Gastroesophageal sphincter (tissue), 4 donors: Measurements from ENCODE around the gene KRT85. TPM values are rescaled to one million over a fixed set of nuclear protein-coding genes. Genes with fewer than 3 reads are reported as not detected.

Source experiments
- ATAC-seq: fragments of 150-250 bp; one replicate; pipeline ENCODE4 v1.9.1; 2016; ENCODE audit warnings: mild to moderate bottlenecking, moderate library complexity
- H3K27ac ChIP-seq, 4 donors: fragments of 200-600 bp; sonication (generic) in 3 of 4; 1 replicate in 3 of 4; 2 replicates in 1 of 4; pipeline ENCODE4 v1.5.1; 2016 to 2019
- H3K27me3 ChIP-seq: fragments of 200-600 bp; sonication (generic); one replicate; pipeline ENCODE4 v1.5.1; 2019
- H3K36me3 ChIP-seq, 2 donors: fragments of 200-600 bp; sonication (generic); one replicate each; pipeline ENCODE4 v1.5.1; 2019; ENCODE audit warnings: control low read depth in 1 of 2
- H3K4me1 ChIP-seq, 3 donors: fragments of 200-600 bp; sonication (generic); 1 replicate in 2 of 3; 2 replicates in 1 of 3; pipeline ENCODE4 v1.5.1; 2016 to 2019; ENCODE audit warnings: control low read depth in 2 of 3
- H3K4me3 ChIP-seq, 2 donors: fragments of 200-600 bp; sonication (generic); one replicate each; pipeline ENCODE4 v1.5.1; 2019; ENCODE audit warnings: mild to moderate bottlenecking in 1 of 2, moderate library complexity in 1 of 2
- H3K9me3 ChIP-seq, 3 donors: fragments of 200-600 bp; sonication (generic); one replicate each; pipeline ENCODE4 v1.5.1; 2017 to 2019; ENCODE audit warnings: control low read depth in 2 of 3
- EP300 ChIP-seq: sonication (generic); formaldehyde crosslinking; IDR thresholded peaks from one replicate; pipeline ENCODE4 v1.6.1; 2017; ENCODE audit warnings: antibody characterized with exemption, mild to moderate bottlenecking
- POLR2A ChIP-seq, 2 donors: fragments of 450-650 bp; IDR thresholded peaks; one replicate each; pipeline ENCODE4 v1.6.1; 2017; ENCODE audit warnings: antibody characterized with exemption in 2 of 2, mild to moderate bottlenecking in 2 of 2, moderate library complexity in 1 of 2
- POLR2AphosphoS5 ChIP-seq: sonication (generic); formaldehyde crosslinking; IDR thresholded peaks from one replicate; pipeline ENCODE4 v1.6.1; 2017; ENCODE audit warnings: antibody characterized with exemption
- WGBS, 2 donors: methylation state at CpG; one replicate each; pipeline ENCODE4 v1.1.5; 2018; ENCODE audit warnings: low coverage in 1 of 2; 5-methylcytosine and 5-hydroxymethylcytosine counted together
- total RNA-seq, 4 donors: library from RNA; depleted of rRNA; stranded (reverse); fragments of >200 nt; gene quantifications; one replicate each; pipeline ENCODE4 v1.1.0, GENCODE V29; 2016
- TF ChIP-seq, protein P1 (sequence below), 4 experiments: fragments of 200-600 bp in 2 of 4; fragments of 450-650 bp in 2 of 4; sonication (generic) in 1 of 4; IDR thresholded peaks; one replicate each; pipeline ENCODE4 v1.5.1; 2017 to 2019; ENCODE audit warnings: antibody characterized with exemption in 4 of 4, mild to moderate bottlenecking in 2 of 4, moderate library complexity in 2 of 4

Gene KRT85
- total RNA-seq, 4 donors from 2014 or later = not detected

DNA sequence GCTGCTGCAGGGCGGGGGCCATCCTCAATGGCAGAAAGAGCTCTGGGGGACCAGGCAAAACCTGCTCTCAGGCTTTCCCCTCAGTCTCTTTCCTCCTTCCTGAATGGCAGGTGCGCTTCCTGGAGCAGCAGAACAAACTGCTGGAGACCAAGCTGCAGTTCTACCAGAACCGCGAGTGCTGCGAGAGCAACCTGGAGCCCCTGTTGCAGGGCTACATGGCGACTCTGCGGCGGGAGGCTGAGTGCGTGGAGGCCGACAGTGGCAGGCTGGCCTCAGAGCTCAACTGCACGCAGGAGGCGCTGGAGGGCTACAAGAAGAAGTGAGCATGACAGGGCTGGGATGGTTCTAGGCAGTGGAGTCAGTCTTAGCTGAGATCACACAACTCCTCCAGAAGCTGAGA lies 23.2 kb downstream of the KRT85 start:
- no CpG with 5 or more reads among the region's 12 CpGs for WGBS, 2 donors
- Histone ChIP-seq H3K36me3 (no peaks in the 10 kb centered on the region), H3K9me3 (peaks cover 0 to 20% (median 0%) of the 10 kb centered on the region in 3 donors), H3K4me3 (no peak overlapping the region), H3K27ac (no peak overlapping the region), H3K4me1 (no peaks in the 10 kb centered on the region), H3K27me3 (peaks cover 10% of the 10 kb centered on the region)
- ATAC-seq = no peak
- TF ChIP-seq POLR2A (IDR thresholded peaks at IDR 0.05) (no peak), POLR2AphosphoS5 (no peak)

GRCh38 chr12:52343550-52343949 lies 23.7 kb downstream of the KRT85 start:
- peaks cover 0 to 20% (median 0%) of the 10 kb centered on the region in 3 donors for H3K9me3 ChIP-seq
- peaks cover 10% of the 10 kb centered on the region for H3K27me3 ChIP-seq
- no peaks in the 10 kb centered on the region for H3K36me3 ChIP-seq
- 75 to 100% methylated on average over 1 of the region's 2 CpGs for WGBS, 2 donors
- no peak overlapping the region for H3K27ac ChIP-seq
- ATAC-seq = no peak
- TF ChIP-seq, protein P1, sequence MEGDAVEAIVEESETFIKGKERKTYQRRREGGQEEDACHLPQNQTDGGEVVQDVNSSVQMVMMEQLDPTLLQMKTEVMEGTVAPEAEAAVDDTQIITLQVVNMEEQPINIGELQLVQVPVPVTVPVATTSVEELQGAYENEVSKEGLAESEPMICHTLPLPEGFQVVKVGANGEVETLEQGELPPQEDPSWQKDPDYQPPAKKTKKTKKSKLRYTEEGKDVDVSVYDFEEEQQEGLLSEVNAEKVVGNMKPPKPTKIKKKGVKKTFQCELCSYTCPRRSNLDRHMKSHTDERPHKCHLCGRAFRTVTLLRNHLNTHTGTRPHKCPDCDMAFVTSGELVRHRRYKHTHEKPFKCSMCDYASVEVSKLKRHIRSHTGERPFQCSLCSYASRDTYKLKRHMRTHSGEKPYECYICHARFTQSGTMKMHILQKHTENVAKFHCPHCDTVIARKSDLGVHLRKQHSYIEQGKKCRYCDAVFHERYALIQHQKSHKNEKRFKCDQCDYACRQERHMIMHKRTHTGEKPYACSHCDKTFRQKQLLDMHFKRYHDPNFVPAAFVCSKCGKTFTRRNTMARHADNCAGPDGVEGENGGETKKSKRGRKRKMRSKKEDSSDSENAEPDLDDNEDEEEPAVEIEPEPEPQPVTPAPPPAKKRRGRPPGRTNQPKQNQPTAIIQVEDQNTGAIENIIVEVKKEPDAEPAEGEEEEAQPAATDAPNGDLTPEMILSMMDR (IDR thresholded peaks at IDR 0.05) = no peak
- TF ChIP-seq POLR2AphosphoS5 (no peak), EP300 (no peak), POLR2A (IDR thresholded peaks at IDR 0.05) (no peak)
- H3K4me1 ChIP-seq = no peaks in the 10 kb centered on the region
- H3K4me3 ChIP-seq = no peak overlapping the region

DNA sequence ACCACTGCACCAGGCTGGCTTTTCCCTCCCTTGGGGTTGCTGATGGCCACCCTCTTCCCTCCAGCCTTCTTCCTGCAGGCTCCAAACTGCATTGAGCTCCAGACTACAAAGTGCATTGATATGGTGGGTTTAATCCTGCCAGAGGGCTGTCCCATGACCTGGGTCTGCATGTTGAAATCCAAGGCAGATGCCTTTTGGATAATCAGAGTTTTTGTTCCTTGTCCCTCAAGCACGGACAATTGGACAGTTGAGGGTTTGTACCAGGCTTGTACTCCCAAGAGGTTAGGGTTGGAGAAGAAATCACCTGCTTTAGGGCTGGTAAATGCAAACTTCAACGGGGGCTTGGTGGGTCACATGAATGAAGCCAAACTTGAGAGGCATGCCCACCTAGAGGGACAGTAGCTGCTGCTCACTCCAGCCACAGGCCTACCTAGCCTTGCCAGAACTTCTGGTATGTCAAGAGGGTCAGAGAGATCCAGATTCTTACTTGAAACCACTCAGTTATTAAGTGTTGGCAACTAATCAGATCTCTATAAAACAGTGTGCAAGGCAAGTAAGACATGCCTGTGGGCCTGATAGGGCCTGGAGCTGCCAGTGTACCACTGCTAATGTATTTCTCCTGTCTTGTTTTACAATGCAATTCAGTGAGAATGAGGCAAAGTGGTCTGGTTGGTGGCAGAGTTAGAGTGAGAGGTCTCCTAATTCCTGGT lies 24.3 kb downstream of the KRT85 start:
- H3K4me1 ChIP-seq = no peaks in the 10 kb centered on the region
- H3K27me3 ChIP-seq = peaks cover 10% of the 10 kb centered on the region
- no peak overlapping the region for H3K4me3 ChIP-seq
- 67% methylated on average over 1 of the region's 2 CpGs; no CpG with 5 or more reads in 1 of the 2 donors for WGBS, 2 donors
- no peaks in the 10 kb centered on the region for H3K36me3 ChIP-seq
- peaks cover 0 to 20% (median 0%) of the 10 kb centered on the region in 3 donors for H3K9me3 ChIP-seq
- no peak overlapping the region for H3K27ac ChIP-seq
- no peak for ATAC-seq
- TF ChIP-seq POLR2A (IDR thresholded peaks at IDR 0.05) = no peak

GRCh38 chr12:52341066-52341580 lies 26.2 kb downstream of the KRT85 start:
- ATAC-seq = no peak
- TF ChIP-seq, protein P1 (IDR thresholded peaks at IDR 0.05) = no peak
- TF ChIP-seq POLR2AphosphoS5 (no peak), EP300 (no peak), POLR2A (IDR thresholded peaks at IDR 0.05) (no peak)
- H3K4me1 ChIP-seq = no peaks in the 10 kb centered on the region
- H3K36me3 ChIP-seq = no peaks in the 10 kb centered on the region
- H3K4me3 ChIP-seq = no peak overlapping the region
- H3K9me3 ChIP-seq = peaks cover 0 to 32% (median 0%) of the 10 kb centered on the region in 3 donors
- no peak overlapping the region for H3K27ac ChIP-seq
- no CpG with 5 or more reads among the region's 14 CpGs for WGBS, 2 donors
- peaks cover 10% of the 10 kb centered on the region for H3K27me3 ChIP-seq

DNA sequence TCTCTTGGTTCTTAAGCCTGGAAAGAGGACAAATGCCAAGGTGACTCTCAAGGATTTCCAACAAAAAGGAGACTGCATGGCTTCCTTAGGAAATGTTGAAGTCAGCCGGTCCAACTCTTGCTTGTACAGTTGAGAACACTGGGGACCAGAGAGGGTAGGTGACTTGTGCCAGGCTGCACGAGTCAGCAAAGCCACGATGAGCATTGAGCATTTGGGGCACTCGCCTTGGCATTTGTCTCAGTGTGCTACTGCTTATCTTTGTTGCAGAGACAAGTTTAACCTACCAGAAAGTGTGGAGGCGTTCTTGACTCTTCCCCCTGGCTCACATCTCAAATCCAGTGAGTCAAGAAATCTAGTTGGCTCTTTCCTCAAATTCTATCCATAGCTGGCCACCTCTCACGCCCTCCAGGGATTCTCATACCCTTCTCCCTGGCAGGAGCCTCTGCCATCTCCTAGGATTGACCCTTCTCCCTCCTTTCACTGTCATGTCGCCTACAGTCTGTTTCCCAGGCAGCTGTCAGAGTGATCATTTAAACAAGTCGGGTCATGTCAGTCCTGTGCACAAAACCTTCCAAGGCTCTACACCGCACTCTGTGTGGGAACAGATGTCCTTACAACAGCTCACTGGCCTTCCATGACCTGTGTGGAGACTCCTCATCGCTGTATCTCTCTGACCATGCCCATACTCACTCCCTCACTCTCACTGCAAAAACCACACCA lies 28.9 kb downstream of the KRT85 start:
- no peaks in the 10 kb centered on the region for H3K36me3 ChIP-seq

More for the DNA sequence above, 28.9 kb downstream of the KRT85 start:
- H3K9me3 ChIP-seq = peaks cover 0 to 30% (median 0%) of the 10 kb centered on the region in 3 donors
- 78 to 80% methylated on average over 5 to 10 of the region's 10 CpGs for WGBS, 2 donors
- TF ChIP-seq POLR2AphosphoS5 (no peak), EP300 (no peak), POLR2A (IDR thresholded peaks at IDR 0.05) (no peak)
- TF ChIP-seq, protein P1 (IDR thresholded peaks at IDR 0.05) = no peak
- no peak overlapping the region for H3K27ac ChIP-seq
- H3K4me3 ChIP-seq = no peak overlapping the region
- no peaks in the 10 kb centered on the region for H3K4me1 ChIP-seq
- no peak for ATAC-seq
- H3K27me3 ChIP-seq = peaks cover 17% of the 10 kb centered on the region
